OCI-LY1 (cell line): ENCODE results near the gene SH3BGR.

ENCODE experiments used
- EZH2 ChIP-seq: fragments of 200-600 bp; sonication (generic), shearing (Covaris generic); IDR thresholded peaks from 2 replicates; pipeline ENCODE4 v1.8.0; 2017; ENCODE audit warnings: borderline replicate concordance, mixed run types, mild to moderate bottlenecking, antibody characterized with exemption, low read length, moderate library complexity, mixed read lengths
- TF ChIP-seq, protein P1 (sequence below): fragments of 200-600 bp; sonication (generic), shearing (Covaris generic); IDR thresholded peaks from 2 replicates; pipeline ENCODE4 v1.5.1; 2017; ENCODE audit warnings: mild to moderate bottlenecking, antibody characterized with exemption, low read length, moderate library complexity, mixed read lengths

DNA sequence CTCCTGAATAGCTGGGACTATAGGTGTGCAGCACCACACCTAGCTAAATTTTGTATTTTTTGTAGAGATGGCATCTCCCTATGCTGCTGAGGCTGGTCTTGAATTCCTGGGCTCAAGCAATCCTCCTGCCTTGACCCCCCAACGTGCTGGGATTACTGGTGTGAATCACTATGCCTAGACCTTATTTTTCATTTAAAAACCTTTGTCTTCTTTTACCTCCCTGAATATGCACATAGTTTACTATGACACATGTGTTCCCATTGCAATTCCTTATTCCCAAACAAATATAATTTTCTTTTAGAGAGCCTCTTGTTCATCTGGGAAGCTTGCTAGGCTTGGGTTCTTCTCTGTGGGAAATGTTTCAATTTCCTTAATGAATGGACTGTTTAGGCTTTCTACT is 16.8 kb downstream of the SH3BGR start:
- TF ChIP-seq, protein P1, sequence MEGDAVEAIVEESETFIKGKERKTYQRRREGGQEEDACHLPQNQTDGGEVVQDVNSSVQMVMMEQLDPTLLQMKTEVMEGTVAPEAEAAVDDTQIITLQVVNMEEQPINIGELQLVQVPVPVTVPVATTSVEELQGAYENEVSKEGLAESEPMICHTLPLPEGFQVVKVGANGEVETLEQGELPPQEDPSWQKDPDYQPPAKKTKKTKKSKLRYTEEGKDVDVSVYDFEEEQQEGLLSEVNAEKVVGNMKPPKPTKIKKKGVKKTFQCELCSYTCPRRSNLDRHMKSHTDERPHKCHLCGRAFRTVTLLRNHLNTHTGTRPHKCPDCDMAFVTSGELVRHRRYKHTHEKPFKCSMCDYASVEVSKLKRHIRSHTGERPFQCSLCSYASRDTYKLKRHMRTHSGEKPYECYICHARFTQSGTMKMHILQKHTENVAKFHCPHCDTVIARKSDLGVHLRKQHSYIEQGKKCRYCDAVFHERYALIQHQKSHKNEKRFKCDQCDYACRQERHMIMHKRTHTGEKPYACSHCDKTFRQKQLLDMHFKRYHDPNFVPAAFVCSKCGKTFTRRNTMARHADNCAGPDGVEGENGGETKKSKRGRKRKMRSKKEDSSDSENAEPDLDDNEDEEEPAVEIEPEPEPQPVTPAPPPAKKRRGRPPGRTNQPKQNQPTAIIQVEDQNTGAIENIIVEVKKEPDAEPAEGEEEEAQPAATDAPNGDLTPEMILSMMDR, result no peak
- TF ChIP-seq EZH2, result no peak
